GM12874 (cell line): ENCODE data around the gene CENATAC.

Source experiments
- CTCF ChIP-seq: IDR thresholded peaks from 2 replicates; pipeline ENCODE4 v1.5.1; 2011; ENCODE audit warnings: low read depth, mild to moderate bottlenecking, control low read depth, low read length, moderate library complexity; ENCODE audit not compliant: insufficient read depth

The CENATAC gene

GRCh38 chr11:119056421-119056999, 58.6 kb downstream of the CENATAC start:
- TF ChIP-seq CTCF: no peak

- TF ChIP-seq CTCF: peak; percentile 30
These were observed 59.2 kb downstream of the CENATAC start, which contains the start of gene HYOU1 for GRCh38 chr11:119057000-119057769. Gene HYOU1 (minus strand): TSS chr11:119057205. CDS start chr11:119056160, 1,045 bp downstream.

- TF ChIP-seq CTCF: no peak
These were observed 63.3 kb downstream of the CENATAC start for GRCh38 chr11:119061256-119061655.

GRCh38 chr11:119062779-119063178, 64.8 kb downstream of the CENATAC start:
- TF ChIP-seq CTCF: no peak

GRCh38 chr11:119065369-119065768, 67.4 kb downstream of the CENATAC start:
- peak; percentile 69 for TF ChIP-seq CTCF
